ENCODE data around the gene PYGB.

PYGB gene

GRCh38 chr20:25294459-25295385 is 46.8 kb downstream of the PYGB start:
- Histone ChIP-seq H3K27me3 (ENCODE audit: control insufficient read depth, insufficient read depth, low read length) (no peaks in the 10 kb centered on the region), H3K4me3 (ENCODE audit: low read depth, low read length) (no peak overlapping the region), H3K4me1 (ENCODE audit: control insufficient read depth, insufficient read depth, low read length) (no peaks in the 10 kb centered on the region), H3K9ac (ENCODE audit: low read depth, low read length) (no peak overlapping the region), H3K9me3 (ENCODE audit: control insufficient read depth, insufficient read depth, low read length) (no peaks in the 10 kb centered on the region), H3K36me3 (ENCODE audit: control insufficient read depth, insufficient read depth, low read length) (peaks cover 13% of the 10 kb centered on the region)

DNA sequence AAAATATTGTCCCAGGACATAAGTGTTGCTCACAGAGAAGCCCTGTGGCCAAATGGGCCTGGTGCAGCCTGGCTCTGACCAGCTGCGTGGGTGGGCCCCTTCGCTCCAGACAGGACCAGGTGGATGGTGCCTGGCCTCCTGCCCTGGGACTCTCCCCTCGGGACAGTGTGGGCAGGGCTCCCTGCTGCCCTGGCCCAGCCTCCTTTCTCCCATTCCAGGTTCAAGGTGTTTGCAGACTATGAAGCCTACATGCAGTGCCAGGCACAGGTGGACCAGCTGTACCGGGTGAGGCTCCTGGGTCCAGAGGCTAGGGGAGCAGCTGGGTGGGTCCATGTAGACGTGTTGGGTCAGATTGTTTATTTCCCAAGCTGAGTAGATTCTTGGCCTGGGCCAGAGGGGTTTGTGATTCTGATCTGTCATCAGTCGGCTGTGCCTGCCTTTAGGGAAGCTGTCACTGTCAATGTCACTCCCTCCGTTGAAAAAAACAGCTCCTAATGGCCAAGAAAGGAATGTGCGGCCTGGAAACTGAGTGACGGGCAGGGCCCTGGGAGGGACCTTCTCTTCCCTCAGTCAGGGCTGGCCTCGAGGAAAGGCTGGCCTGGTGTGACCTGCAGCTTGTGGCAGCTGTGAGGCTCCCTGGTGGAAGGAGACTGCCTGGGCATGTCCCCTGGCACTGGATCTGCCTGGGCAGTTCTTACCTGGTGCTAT is 47.7 kb downstream of the PYGB start:
- Histone ChIP-seq H3K9me3 (ENCODE audit: control insufficient read depth, insufficient read depth, low read length) (no peaks in the 10 kb centered on the region), H3K36me3 (ENCODE audit: control insufficient read depth, insufficient read depth, low read length) (peaks cover 12% of the 10 kb centered on the region), H3K9ac (ENCODE audit: low read depth, low read length) (no peak overlapping the region), H3K4me3 (ENCODE audit: low read depth, low read length) (no peak overlapping the region), H3K27me3 (ENCODE audit: control insufficient read depth, insufficient read depth, low read length) (no peaks in the 10 kb centered on the region), H3K4me1 (ENCODE audit: control insufficient read depth, insufficient read depth, low read length) (no peaks in the 10 kb centered on the region)

DNA sequence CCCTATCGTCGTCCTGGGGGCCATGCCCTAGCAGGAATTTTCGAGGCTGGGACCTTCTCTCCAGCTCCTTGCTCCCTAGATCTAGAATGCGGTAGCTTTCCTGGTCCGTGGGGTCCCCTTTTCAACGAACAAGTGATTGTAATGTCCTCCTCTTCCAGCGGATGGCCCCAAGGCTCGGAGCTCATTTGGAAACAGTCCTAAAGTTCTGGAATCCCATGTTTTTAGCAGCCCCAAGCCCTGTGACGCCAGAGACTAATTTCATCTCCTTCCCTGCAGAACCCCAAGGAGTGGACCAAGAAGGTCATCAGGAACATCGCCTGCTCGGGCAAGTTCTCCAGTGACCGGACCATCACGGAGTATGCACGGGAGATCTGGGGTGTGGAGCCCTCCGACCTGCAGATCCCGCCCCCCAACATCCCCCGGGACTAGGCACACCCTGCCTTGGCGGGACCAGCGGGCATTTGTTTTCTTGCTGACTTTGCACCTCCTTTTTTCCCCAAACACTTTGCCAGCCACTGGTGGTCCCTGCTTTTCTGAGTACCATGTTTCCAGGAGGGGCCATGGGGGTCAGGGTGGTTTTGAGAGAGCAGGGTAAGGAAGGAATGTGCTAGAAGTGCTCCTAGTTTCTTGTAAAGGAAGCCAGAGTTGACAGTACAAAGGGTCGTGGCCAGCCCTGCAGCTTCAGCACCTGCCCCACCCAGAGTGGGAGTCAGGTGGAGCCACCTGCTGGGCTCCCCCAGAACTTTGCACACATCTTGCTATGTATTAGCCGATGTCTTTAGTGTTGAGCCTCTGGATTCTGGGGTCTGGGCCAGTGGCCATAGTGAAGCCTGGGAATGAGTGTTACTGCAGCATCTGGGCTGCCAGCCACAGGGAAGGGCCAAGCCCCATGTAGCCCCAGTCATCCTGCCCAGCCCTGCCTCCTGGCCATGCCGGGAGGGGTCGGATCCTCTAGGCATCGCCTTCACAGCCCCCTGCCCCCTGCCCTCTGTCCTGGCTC is 48.5 kb downstream of the PYGB start:
- Histone ChIP-seq H3K4me3 (ENCODE audit: low read depth, low read length) (no peak overlapping the region), H3K9me3 (ENCODE audit: control insufficient read depth, insufficient read depth, low read length) (no peaks in the 10 kb centered on the region), H3K27me3 (ENCODE audit: control insufficient read depth, insufficient read depth, low read length) (no peaks in the 10 kb centered on the region), H3K9ac (ENCODE audit: low read depth, low read length) (no peak overlapping the region), H3K36me3 (ENCODE audit: control insufficient read depth, insufficient read depth, low read length) (peaks cover 4% of the 10 kb centered on the region), H3K4me1 (ENCODE audit: control insufficient read depth, insufficient read depth, low read length) (no peaks in the 10 kb centered on the region)

GRCh38 chr20:25297141-25297905 is 49.4 kb downstream of the PYGB start:
- H3K36me3 ChIP-seq (ENCODE audit: control insufficient read depth, insufficient read depth, low read length) = peaks cover 7% of the 10 kb centered on the region
- H3K9me3 ChIP-seq (ENCODE audit: control insufficient read depth, insufficient read depth, low read length) = no peaks in the 10 kb centered on the region
- H3K4me3 ChIP-seq (ENCODE audit: low read depth, low read length) = no peak overlapping the region
- H3K27me3 ChIP-seq (ENCODE audit: control insufficient read depth, insufficient read depth, low read length) = no peaks in the 10 kb centered on the region
- H3K9ac ChIP-seq (ENCODE audit: low read depth, low read length) = no peak overlapping the region
- no peaks in the 10 kb centered on the region for H3K4me1 ChIP-seq (ENCODE audit: control insufficient read depth, insufficient read depth, low read length)

DNA sequence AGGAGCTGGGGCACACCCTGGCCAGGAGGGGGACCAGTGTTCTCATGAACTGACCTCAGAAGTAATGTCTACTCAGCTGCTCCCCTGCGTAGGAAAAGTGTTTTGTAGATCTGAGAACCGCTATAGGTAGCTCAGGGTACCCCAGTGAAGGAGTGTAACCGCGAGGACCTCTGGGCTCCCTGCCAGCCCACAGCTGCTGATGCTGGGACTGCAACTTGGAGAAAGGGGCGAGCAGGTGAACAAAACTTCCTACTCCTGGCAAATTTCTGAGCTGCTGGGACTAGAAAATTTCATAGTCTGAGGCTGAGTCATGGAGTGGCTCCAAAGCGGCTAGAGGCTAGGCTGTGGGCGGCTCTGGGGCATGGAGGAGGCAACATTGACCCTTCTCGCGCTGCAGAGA is 51.9 kb downstream of the PYGB start:
- Histone ChIP-seq H3K27me3 (ENCODE audit: control insufficient read depth, insufficient read depth, low read length) (no peaks in the 10 kb centered on the region), H3K36me3 (ENCODE audit: control insufficient read depth, insufficient read depth, low read length) (peaks cover 10% of the 10 kb centered on the region), H3K4me3 (ENCODE audit: low read depth, low read length) (no peak overlapping the region), H3K9ac (ENCODE audit: low read depth, low read length) (no peak overlapping the region), H3K9me3 (ENCODE audit: control insufficient read depth, insufficient read depth, low read length) (no peaks in the 10 kb centered on the region), H3K4me1 (ENCODE audit: control insufficient read depth, insufficient read depth, low read length) (no peaks in the 10 kb centered on the region)

DNA sequence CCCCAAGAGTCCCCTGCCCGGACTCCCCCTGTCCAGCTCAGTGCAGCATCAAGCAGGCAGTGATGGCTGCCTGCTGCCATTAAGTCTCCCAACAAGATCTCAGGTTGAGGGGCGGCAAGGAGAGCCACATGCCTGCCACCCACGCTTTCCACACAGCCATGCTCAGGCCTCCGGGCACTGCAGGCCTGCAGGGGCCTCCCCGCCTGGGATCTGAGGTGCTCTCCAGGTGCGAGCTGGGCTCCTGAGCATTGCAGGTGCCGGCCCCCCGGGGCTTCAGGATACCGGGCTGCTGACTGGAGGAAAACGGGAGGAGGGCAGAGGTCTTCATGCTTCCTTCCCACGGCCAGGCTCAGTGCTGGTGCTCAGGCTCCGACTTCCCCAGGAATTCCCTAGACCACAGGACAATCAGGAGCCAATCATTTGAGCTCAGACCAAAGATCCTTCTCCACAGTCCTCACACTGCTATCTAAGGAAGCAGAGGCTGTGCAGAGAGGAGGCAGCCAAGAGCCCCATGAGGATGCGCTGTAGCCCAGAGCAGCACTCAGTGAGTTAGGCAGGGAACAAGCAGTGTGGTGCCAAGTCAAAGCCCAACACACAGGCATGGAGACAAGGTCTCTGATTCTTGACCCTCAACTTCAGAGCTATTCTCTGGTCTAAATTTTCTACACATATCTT is 52.7 kb downstream of the PYGB start:
- Histone ChIP-seq H3K4me1 (ENCODE audit: control insufficient read depth, insufficient read depth, low read length) (no peaks in the 10 kb centered on the region), H3K4me3 (ENCODE audit: low read depth, low read length) (no peak overlapping the region), H3K9ac (ENCODE audit: low read depth, low read length) (no peak overlapping the region), H3K9me3 (ENCODE audit: control insufficient read depth, insufficient read depth, low read length) (no peaks in the 10 kb centered on the region), H3K27me3 (ENCODE audit: control insufficient read depth, insufficient read depth, low read length) (no peaks in the 10 kb centered on the region), H3K36me3 (ENCODE audit: control insufficient read depth, insufficient read depth, low read length) (peaks cover 10% of the 10 kb centered on the region)

DNA sequence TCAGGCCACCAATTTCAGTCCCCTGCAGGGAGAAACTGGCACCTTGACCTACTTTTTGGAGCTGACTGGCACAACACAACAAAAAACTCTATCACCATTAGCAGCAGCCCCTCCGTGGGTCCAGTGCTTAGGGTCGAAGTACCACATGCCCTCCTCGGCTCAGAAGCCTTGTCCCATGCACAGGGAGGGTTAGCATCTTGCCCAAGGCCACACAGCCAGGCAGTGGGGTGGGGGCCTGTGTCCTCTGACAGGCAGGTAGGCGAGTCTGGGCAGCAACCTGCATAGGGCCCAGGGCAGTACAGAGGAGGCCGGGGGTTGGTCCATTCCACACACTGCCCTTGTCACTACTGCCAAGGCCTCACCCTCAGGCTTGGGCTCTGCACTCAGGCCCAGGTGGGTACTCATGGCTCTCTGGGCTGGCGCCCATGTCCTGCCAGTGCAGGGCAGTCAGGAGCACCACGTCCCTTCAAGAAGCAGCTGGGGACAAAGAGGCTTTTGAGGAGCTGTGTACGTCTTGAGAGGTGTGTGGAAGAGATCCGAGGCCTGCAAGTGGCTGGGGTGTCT is 53.6 kb downstream of the PYGB start:
- H3K4me3 ChIP-seq (ENCODE audit: low read depth, low read length) = no peak overlapping the region
- H3K9me3 ChIP-seq (ENCODE audit: control insufficient read depth, insufficient read depth, low read length) = no peaks in the 10 kb centered on the region
- H3K9ac ChIP-seq (ENCODE audit: low read depth, low read length) = no peak overlapping the region
- H3K4me1 ChIP-seq (ENCODE audit: control insufficient read depth, insufficient read depth, low read length) = no peaks in the 10 kb centered on the region
- H3K27me3 ChIP-seq (ENCODE audit: control insufficient read depth, insufficient read depth, low read length) = no peaks in the 10 kb centered on the region
- H3K36me3 ChIP-seq (ENCODE audit: control insufficient read depth, insufficient read depth, low read length) = peaks cover 10% of the 10 kb centered on the region

- peaks cover 10% of the 10 kb centered on the region for H3K36me3 ChIP-seq (ENCODE audit: control insufficient read depth, insufficient read depth, low read length)
- H3K4me3 ChIP-seq (ENCODE audit: low read depth, low read length) = no peak overlapping the region
- no peaks in the 10 kb centered on the region for H3K4me1 ChIP-seq (ENCODE audit: control insufficient read depth, insufficient read depth, low read length)
- no peaks in the 10 kb centered on the region for H3K27me3 ChIP-seq (ENCODE audit: control insufficient read depth, insufficient read depth, low read length)
- no peak overlapping the region for H3K9ac ChIP-seq (ENCODE audit: low read depth, low read length)
- H3K9me3 ChIP-seq (ENCODE audit: control insufficient read depth, insufficient read depth, low read length) = no peaks in the 10 kb centered on the region
Measured at GRCh38 chr20:25302596-25302995, 54.7 kb downstream of the PYGB start.

GRCh38 chr20:25303292-25304024 is 55.6 kb downstream of the PYGB start:
- no peak overlapping the region for H3K9ac ChIP-seq (ENCODE audit: low read depth, low read length)
- H3K27me3 ChIP-seq (ENCODE audit: control insufficient read depth, insufficient read depth, low read length) = no peaks in the 10 kb centered on the region

GRCh38 chr20:25304025-25304549 is 56.2 kb downstream of the PYGB start:
- H3K4me3 ChIP-seq (ENCODE audit: low read depth, low read length) = no peak overlapping the region
- H3K9ac ChIP-seq (ENCODE audit: low read depth, low read length) = no peak overlapping the region
- no peaks in the 10 kb centered on the region for H3K4me1 ChIP-seq (ENCODE audit: control insufficient read depth, insufficient read depth, low read length)
- peaks cover 10% of the 10 kb centered on the region for H3K36me3 ChIP-seq (ENCODE audit: control insufficient read depth, insufficient read depth, low read length)
- no peaks in the 10 kb centered on the region for H3K27me3 ChIP-seq (ENCODE audit: control insufficient read depth, insufficient read depth, low read length)
- H3K9me3 ChIP-seq (ENCODE audit: control insufficient read depth, insufficient read depth, low read length) = no peaks in the 10 kb centered on the region

More at GRCh38 chr20:25303292-25304024, 55.6 kb downstream of the PYGB start:
- Histone ChIP-seq H3K4me3 (ENCODE audit: low read depth, low read length) (no peak overlapping the region), H3K36me3 (ENCODE audit: control insufficient read depth, insufficient read depth, low read length) (peaks cover 10% of the 10 kb centered on the region), H3K9me3 (ENCODE audit: control insufficient read depth, insufficient read depth, low read length) (no peaks in the 10 kb centered on the region), H3K4me1 (ENCODE audit: control insufficient read depth, insufficient read depth, low read length) (no peaks in the 10 kb centered on the region)
